Lung microvascular endothelial cell (primary cell): ENCODE results near the gene GOLM1. TPM values are rescaled to one million over a fixed set of nuclear protein-coding genes. Genes with fewer than 3 reads are reported as not detected.

Experiments used
- DNase-seq, 2 donors: peaks; one replicate each; pipeline versions ENCODE4 v3.0.0 to v3.0.0-alpha.2; 2010; ENCODE audit warnings: low read depth in 2 of 2
- total RNA-seq: library from RNA; depleted of rRNA; stranded (reverse); fragments of >200 nt; gene quantifications from 2 replicates; pipeline ENCODE4 v1.2.1, GENCODE V29; 2014

Gene GOLM1
- total RNA-seq, 1 donor from 2014 or later, result 15.9 TPM

- DNase-seq, result no peak
These were observed 114.9 kb downstream of the GOLM1 start for GRCh38 chr9:85984457-85984856.

GRCh38 chr9:85981369-85981768 is 118.0 kb downstream of the GOLM1 start:
- no peak for DNase-seq

GRCh38 chr9:85978496-85978895 is 120.9 kb downstream of the GOLM1 start:
- DNase-seq, result no peak

Other genes starting within 250 kb of the GOLM1 start
- gene NAA35, start 158.4 kb downstream of the GOLM1 start, total RNA-seq, result 13.3 and 13.5 TPM in 2 replicates
- under 0.01 TPM in 1 of 2 replicates, not detected in the other for gene C9orf153, start 160.1 kb upstream of the GOLM1 start, total RNA-seq
- 20.9 and 28.8 TPM in 2 replicates for gene ISCA1, start 183.0 kb upstream of the GOLM1 start, total RNA-seq